GM18909 (cell line): ENCODE data around the gene MN1.

Experiments used
- ATAC-seq: cut with Tn5 transposase; IDR thresholded peaks from one replicate; pipeline ENCODE4 v1.9.1; 2021; ENCODE audit warnings: mild to moderate bottlenecking; ENCODE audit not compliant: unreplicated experiment, poor library complexity

MN1 gene

GRCh38 chr22:27800250-27801201 lies 1.0 kb downstream of the MN1 start:
- no peak for ATAC-seq

DNA sequence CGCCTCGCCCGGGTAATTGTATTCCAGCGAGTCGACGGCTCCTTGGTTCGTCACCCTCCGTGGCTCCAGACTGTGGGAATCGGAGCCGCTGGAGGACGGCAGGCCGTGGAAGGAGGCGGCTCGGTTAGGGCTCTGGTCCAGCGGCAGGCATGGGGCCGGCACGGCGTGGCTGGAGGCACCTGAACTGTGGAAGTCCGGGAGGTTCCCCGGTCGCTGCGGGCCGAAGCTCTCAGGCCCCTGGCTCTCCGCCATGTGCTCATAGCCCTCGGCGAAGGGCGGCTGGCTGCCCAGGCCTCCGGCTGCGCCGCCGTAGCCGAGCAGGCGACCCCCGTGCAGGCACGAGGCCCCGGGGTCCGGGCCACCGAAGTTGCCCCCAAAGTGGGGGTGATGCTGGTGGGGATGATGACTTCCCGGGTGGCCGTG lies 1.7 kb downstream of the MN1 start:
- ATAC-seq: no peak

- no peak for ATAC-seq
Measured at GRCh38 chr22:27799015-27799826, 2.3 kb downstream of the MN1 start.

DNA sequence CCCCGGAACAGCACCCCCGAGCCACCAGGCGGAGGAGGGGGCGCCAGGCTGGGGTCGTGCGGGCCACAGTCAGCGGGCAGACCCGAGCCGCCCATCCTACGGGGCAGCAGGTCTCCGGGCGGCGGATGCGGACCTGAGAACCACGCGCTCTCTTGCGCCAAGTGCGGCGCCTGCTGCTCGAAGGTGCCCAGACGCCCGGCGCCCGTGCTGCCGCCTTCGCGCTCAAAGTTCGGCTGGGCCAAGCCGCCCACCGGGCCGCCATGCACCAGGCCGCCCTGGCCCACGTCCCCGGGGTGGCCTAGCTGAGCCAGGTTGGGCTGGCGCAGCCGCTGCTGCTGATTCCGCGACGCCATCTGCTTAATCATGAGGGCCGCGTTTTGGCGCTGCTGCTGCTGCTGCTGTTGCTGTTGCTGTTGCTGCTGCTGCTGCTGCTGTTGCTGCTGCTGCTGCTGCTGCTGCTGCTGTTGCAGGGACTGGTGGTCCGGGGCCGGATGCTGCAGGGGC lies 3.0 kb downstream of the MN1 start:
- no peak for ATAC-seq

DNA sequence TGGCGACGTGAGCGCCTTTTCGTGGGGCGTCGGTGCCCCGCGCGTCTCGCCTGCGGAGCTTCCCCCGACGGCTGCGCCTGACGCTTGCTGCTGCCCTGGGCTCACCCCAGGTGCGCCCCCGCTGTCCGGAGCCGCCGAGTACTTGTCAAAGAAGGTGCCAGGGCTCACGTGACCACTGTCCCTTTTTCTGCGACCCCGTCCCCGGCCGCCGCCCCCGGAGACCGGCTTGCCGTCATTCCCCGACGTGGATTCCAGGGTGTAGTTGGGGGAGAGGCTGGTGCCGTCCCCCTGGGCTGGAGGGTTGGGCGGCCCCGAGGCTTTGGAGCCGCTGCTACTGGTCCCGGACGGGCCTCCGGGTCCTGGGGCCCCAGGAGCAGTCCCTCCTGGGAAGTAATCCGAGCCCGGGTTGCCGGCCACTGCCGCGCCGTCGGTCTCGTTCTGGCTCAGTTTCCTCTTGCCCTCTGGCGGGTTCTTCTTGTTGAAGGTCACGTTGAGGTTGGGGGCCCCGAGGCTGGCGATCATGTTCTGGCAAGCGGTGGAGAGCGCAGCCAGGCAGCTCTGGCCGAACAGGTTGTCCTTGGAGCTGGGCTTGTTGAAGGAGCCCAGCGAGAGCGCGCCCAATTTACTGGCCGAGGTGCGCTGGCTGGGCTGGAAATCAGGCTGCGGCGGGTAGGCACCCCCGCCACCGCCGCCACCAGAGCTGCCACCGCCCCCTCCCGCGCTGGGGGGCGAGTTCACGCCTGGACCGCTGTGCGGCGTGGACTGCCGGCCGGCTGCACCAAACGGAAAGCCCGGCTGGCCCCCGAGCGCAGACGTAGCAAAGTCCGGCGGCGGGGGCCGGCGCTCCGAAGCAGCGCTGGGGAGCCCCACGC lies 3.8 kb downstream of the MN1 start:
- no peak for ATAC-seq

GRCh38 chr22:27796829-27797519 lies 4.6 kb downstream of the MN1 start:
- ATAC-seq: no peak

- ATAC-seq: no peak
Measured at GRCh38 chr22:27795696-27796517, 5.6 kb downstream of the MN1 start.

- ATAC-seq: no peak
Measured at GRCh38 chr22:27795053-27795452, 6.5 kb downstream of the MN1 start.

DNA sequence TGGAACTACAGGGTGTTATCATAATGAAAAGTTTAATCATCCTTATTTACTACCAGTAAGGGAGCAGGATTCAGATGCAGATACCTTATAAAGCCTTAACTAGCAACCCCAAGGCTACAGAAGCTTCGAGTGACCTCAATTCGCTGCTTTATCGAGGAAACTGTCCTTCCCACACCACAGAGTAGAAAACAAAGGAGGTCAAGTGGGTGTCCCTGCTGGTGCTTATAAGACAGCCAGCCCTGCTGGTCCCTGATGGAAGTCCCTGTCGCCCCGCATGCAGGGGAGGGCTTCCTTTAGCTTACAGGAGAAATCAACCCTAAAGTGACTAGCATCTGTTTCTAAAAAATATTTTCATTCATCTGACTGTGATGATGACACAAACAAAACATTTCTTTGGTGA lies 7.3 kb downstream of the MN1 start:
- ATAC-seq: no peak

DNA sequence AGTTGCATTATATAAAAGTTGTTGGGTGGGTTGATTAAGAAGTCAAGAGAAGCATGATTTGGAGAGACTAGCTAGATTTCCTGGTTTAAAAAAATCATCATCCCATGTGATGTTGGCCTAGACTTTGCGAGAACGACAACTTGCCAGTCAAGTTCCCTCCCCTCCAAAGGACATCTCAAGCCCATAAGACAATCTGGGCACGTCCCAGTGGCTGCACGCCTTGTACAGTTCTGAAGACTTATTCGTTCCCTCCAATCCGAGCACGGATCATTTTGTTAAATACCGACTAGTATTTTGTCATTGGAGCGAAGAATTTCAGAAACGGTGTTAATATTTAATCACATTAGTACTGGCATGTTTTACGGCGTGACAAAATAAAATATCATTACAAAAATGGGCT lies 8.0 kb downstream of the MN1 start:
- ATAC-seq: no peak

DNA sequence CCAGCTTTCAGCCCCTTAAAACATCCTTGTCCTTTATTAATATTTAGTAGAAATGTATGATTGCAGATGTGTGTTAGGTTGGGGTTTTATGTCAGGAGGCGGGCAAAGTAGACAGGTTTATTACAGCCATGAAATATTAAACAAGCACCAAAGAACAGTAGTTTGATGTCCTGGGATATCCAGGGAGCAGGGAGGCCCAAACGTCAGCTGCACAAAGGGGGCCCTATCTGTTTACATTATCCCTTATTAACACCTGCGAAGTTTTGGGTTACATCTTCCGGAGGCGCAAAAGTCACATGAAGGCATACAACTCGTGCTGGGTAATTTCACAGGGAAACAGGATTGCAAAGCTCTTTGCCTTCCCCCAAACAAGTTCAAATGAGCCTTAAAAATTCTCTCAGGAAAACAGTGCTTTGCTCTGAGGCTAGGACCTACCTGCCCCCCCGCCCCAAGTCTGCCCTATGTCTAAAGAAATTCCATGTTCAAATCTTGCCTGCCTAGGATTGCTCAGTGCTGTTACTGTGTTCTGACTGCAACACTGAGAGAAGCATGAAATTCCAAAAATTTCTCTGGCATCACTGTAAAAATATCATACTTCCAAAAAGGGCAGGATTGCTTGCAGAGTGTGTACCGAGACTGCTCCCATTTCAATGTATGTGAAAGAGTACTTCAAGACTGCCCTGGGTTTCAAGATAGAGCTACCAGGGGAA lies 8.9 kb downstream of the MN1 start:
- ATAC-seq: no peak

- no peak for ATAC-seq
Measured at GRCh38 chr22:27791859-27792241, 9.7 kb downstream of the MN1 start.

DNA sequence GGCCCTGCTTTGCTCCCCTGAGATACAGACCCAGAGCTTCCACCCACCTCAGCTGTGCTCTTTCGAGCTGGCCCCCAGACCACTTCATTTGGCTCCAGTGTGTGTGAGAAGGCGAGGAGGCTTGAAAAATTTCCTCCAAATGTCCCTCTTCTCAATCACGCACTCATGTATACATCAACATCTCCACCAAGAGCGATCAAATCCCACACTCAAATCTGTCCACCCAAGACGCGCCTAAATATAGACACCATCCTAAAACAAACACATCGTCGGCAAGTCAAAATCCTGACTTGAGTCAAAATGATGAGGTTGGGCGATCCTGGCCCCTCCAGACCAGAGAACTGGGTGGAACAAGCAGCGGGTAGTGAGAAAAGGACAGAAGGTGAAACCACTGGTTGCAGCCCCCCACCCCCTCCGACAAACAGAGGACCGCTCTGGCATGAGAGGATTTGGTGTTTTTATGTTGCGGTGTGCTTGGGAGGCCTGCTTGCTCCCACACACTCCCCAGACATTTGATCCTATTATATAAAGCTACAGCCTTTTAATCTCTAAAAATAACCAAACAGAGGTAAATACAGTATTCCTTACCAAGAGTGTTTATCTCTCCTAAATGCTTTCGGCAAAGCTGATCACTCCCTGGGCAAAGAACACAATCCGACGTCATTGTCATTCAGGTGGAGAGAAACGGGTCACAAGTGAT lies 10.2 kb downstream of the MN1 start:
- ATAC-seq: no peak

GRCh38 chr22:27790376-27791158 lies 11.0 kb downstream of the MN1 start:
- ATAC-seq: no peak

DNA sequence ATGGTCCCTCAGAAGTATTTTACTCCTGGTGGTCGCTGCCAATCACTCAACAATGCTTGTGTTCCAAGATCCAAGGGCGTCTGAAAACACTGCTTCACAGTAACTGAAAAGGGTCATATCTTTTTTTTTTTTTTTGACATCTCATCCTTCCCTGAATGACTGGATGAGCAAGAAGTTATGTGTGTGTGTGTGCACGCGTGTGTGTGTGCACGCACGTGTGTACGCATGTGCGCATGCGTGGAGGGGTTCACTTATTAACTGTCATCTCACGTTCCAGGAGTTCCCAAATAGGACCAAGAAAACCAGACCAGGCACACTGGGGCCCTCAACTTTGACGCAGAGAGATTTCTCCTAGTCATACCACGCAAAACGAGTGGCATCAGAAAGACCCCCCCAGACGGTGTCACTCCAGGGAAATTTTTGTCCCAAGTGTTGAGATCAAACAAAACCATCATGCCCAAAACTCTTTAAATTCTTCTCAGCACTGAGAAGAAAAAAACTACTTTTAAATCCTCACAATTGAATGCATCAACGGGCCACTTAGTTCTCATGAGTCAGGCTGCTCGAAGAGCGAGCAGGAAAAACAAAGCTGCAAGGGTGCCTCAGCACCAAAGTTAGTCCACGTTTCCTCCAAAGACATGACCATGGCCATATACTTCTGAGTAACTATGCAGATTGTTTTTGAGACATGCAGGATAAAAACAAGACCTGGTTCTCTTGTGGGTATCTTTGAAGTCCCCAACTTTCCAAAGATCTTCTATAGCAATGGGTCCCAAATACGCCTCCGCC lies 12.9 kb downstream of the MN1 start:
- no peak for ATAC-seq

- ATAC-seq: no peak
Measured at GRCh38 chr22:27786965-27787364, 14.6 kb downstream of the MN1 start.
